Liver (tissue), 9 donors: ENCODE results near the gene TP53AIP1. TPM values are rescaled to one million over a fixed set of nuclear protein-coding genes. Genes with fewer than 3 reads are reported as not detected.

Experiments
- DNase-seq: peaks from one replicate; pipeline ENCODE4 v3.0.0-alpha.2; 2017; ENCODE audit warnings: low spot score
- H3K27ac ChIP-seq, 2 donors: one replicate each; pipeline ENCODE4 v1.7.0; 2013; ENCODE audit warnings: inconsistent platforms in 2 of 2, low read length in 2 of 2, control low read depth in 1 of 2, low read depth in 1 of 2, mild to moderate bottlenecking in 1 of 2
- H3K27me3 ChIP-seq, 4 donors: one replicate each; pipeline versions ENCODE4 v1.6.1 to v1.7.0; 2013; ENCODE audit warnings: low read length in 3 of 4, inconsistent platforms in 1 of 4, mild to moderate bottlenecking in 1 of 4, moderate library complexity in 1 of 4; ENCODE audit not compliant: control insufficient read depth in 4 of 4, insufficient read depth in 4 of 4
- H3K36me3 ChIP-seq, 4 donors: one replicate each; pipeline versions ENCODE4 v1.6.1 to v1.7.0; 2013; ENCODE audit warnings: low read length in 3 of 4, mild to moderate bottlenecking in 3 of 4, low read depth in 1 of 4, moderate library complexity in 1 of 4; ENCODE audit not compliant: control insufficient read depth in 4 of 4, insufficient read depth in 3 of 4
- H3K4me1 ChIP-seq, 4 donors: one replicate each; pipeline versions ENCODE4 v1.6.1 to v1.7.0; 2013; ENCODE audit warnings: low read length in 3 of 4, mild to moderate bottlenecking in 3 of 4, moderate library complexity in 1 of 4; ENCODE audit not compliant: control insufficient read depth in 4 of 4, insufficient read depth in 4 of 4
- H3K4me3 ChIP-seq, 3 donors: one replicate each; pipeline versions ENCODE4 v1.6.1 to v1.7.0; 2013; ENCODE audit warnings: low read length in 3 of 3, control low read depth in 1 of 3, low read depth in 1 of 3, mild to moderate bottlenecking in 1 of 3
- H3K9ac ChIP-seq, 2 donors: one replicate each; pipeline ENCODE4 v1.7.0; 2013; ENCODE audit warnings: low read length in 2 of 2, mild to moderate bottlenecking in 2 of 2, moderate library complexity in 2 of 2, control low read depth in 1 of 2, low read depth in 1 of 2
- H3K9me3 ChIP-seq, 4 donors: one replicate each; pipeline versions ENCODE4 v1.6.1 to v1.7.0; 2013; ENCODE audit warnings: low read length in 3 of 4; ENCODE audit not compliant: control insufficient read depth in 4 of 4
- FOXA1 ChIP-seq: IDR thresholded peaks from 2 replicates; pipeline ENCODE4 v1.6.1; 2016; ENCODE audit warnings: antibody characterized with exemption
- HNF4G ChIP-seq: IDR thresholded peaks from 2 replicates; pipeline ENCODE4 v1.6.1; 2016; ENCODE audit warnings: antibody characterized with exemption
- NR2F2 ChIP-seq: IDR thresholded peaks from 2 replicates; pipeline ENCODE4 v1.6.1; 2016; ENCODE audit warnings: antibody characterized with exemption
- RAD21 ChIP-seq, 2 donors: IDR thresholded peaks; 2 replicates each; pipeline ENCODE4 v1.6.1; 2016; ENCODE audit warnings: antibody characterized with exemption in 2 of 2, mild to moderate bottlenecking in 2 of 2
- RXRA ChIP-seq, 2 donors: IDR thresholded peaks; 2 replicates each; pipeline ENCODE4 v1.6.1; 2017 to 2018; ENCODE audit warnings: antibody characterized with exemption in 2 of 2, mild to moderate bottlenecking in 1 of 2
- SP1 ChIP-seq: IDR thresholded peaks from 2 replicates; pipeline ENCODE4 v1.6.1; 2018; ENCODE audit warnings: antibody characterized with exemption, mild to moderate bottlenecking
- WGBS: extraction: QIAGEN DNeasy Blood & Tissue Kit; methylation state at CpG from one replicate; pipeline ENCODE4 v1.1.7; 2013; 5-methylcytosine and 5-hydroxymethylcytosine counted together
- polyA plus RNA-seq, 2 donors: library from polyadenylated mRNA; stranded (reverse) in 1 of 2; unstranded in 1 of 2; fragments of 200-250 nt in 1 of 2; fragments of >200 nt in 1 of 2; fragmentation: Nextera tagmentation in 1 of 2; extraction: Ambion mirVana in 1 of 2; gene quantifications; one replicate each; pipeline versions ENCODE4 v1.2.1 to v1.2.3, GENCODE V29; 2013 to 2015
- total RNA-seq, 2 donors: library from RNA; depleted of rRNA; stranded (reverse); fragments of >200 nt; gene quantifications; one replicate each; pipeline ENCODE4 v1.2.3, GENCODE V29; 2014
- TF ChIP-seq, protein P1 (sequence below): IDR thresholded peaks from 2 replicates; pipeline ENCODE4 v1.6.1; 2016; ENCODE audit warnings: antibody characterized with exemption, mild to moderate bottlenecking
- TF ChIP-seq, protein P2 (sequence below): IDR thresholded peaks from 2 replicates; pipeline ENCODE4 v1.6.1; 2016; ENCODE audit warnings: antibody characterized with exemption
- TF ChIP-seq, protein P3 (sequence below): fragments of 150-350 bp; IDR thresholded peaks from 2 replicates; pipeline ENCODE4 v1.5.1; 2017; ENCODE audit warnings: improper control_type of control experiment, low read depth, low read length; ENCODE audit not compliant: missing input control
- TF ChIP-seq, protein P4 (sequence below): IDR thresholded peaks from 2 replicates; pipeline ENCODE4 v1.6.1; 2016; ENCODE audit warnings: antibody characterized with exemption
- donor health status: healthy.
- donor health status: healthy.
- donor health status: healthy.
- donor health status: healthy.
- donor health status: healthy.

TP53AIP1 gene
- total and polyA plus RNA-seq, 4 donors = 0.08 TPM; not detected in 3

DNA sequence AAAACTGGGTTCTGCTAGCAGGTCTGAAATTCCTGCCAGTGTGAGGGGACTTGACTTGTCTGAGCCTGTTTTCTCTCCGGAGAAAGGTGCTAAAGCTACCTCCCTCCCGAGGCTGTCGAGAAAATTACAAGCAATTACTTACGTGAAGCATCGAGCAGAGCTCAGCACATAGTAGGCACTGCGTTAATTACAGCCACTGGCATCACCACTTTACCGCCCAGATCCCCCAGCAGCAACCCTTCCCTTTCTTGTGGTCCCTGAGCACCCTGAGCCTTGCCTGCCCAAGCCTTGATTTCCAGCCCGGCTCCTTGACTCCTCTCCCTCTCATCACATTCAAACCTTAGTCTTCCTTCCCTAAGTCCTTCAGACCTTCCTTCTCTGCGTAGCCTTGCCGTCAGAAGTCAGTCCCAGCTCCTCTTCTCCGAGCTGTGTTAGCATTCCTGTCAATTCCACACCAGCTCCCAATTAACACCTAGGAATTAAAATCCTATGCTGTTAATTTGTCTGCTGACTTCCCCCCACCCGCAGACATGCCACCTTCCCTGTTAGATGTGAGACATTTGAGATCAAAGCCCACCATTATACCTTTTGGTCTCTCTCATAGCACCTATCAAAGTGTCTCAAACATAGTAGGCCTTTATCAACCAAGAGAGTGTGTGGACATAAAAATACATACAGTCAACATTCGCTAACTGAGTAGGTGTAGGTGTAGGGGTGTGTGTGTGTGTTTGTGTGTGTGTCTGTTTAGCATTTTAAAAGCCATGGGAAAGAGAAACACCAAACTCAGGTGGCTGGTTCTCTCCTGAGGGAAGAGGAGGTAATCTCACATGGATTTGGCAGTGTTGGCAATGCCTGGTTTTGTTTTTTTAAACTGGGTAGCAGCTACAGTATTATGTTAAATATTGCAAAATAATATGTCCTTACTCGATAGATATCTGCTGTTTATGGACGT, 54.4 kb downstream of the TP53AIP1 start:
- WGBS = 86% methylated on average over 15 of the region's 15 CpGs
- Histone ChIP-seq H3K36me3 (no peaks in the 10 kb centered on the region), H3K9me3 (no peaks in the 10 kb centered on the region), H3K4me3 (no peak overlapping the region), H3K4me1 (peaks cover 8 to 17% (median 9%) of the 10 kb centered on the region in 4 donors), H3K9ac (no peak overlapping the region), H3K27ac (no peak overlapping the region), H3K27me3 (no peaks in the 10 kb centered on the region)
- DNase-seq = no peak
- no peak for TF ChIP-seq SP1
- TF ChIP-seq, protein P1, sequence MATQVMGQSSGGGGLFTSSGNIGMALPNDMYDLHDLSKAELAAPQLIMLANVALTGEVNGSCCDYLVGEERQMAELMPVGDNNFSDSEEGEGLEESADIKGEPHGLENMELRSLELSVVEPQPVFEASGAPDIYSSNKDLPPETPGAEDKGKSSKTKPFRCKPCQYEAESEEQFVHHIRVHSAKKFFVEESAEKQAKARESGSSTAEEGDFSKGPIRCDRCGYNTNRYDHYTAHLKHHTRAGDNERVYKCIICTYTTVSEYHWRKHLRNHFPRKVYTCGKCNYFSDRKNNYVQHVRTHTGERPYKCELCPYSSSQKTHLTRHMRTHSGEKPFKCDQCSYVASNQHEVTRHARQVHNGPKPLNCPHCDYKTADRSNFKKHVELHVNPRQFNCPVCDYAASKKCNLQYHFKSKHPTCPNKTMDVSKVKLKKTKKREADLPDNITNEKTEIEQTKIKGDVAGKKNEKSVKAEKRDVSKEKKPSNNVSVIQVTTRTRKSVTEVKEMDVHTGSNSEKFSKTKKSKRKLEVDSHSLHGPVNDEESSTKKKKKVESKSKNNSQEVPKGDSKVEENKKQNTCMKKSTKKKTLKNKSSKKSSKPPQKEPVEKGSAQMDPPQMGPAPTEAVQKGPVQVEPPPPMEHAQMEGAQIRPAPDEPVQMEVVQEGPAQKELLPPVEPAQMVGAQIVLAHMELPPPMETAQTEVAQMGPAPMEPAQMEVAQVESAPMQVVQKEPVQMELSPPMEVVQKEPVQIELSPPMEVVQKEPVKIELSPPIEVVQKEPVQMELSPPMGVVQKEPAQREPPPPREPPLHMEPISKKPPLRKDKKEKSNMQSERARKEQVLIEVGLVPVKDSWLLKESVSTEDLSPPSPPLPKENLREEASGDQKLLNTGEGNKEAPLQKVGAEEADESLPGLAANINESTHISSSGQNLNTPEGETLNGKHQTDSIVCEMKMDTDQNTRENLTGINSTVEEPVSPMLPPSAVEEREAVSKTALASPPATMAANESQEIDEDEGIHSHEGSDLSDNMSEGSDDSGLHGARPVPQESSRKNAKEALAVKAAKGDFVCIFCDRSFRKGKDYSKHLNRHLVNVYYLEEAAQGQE = no peak
- TF ChIP-seq HNF4G = no peak
- TF ChIP-seq, protein P2, sequence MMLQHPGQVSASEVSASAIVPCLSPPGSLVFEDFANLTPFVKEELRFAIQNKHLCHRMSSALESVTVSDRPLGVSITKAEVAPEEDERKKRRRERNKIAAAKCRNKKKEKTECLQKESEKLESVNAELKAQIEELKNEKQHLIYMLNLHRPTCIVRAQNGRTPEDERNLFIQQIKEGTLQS = no peak
- no peak for TF ChIP-seq RXRA (IDR thresholded peaks at IDR 0.05)
- TF ChIP-seq FOXA1 = no peak

DNA sequence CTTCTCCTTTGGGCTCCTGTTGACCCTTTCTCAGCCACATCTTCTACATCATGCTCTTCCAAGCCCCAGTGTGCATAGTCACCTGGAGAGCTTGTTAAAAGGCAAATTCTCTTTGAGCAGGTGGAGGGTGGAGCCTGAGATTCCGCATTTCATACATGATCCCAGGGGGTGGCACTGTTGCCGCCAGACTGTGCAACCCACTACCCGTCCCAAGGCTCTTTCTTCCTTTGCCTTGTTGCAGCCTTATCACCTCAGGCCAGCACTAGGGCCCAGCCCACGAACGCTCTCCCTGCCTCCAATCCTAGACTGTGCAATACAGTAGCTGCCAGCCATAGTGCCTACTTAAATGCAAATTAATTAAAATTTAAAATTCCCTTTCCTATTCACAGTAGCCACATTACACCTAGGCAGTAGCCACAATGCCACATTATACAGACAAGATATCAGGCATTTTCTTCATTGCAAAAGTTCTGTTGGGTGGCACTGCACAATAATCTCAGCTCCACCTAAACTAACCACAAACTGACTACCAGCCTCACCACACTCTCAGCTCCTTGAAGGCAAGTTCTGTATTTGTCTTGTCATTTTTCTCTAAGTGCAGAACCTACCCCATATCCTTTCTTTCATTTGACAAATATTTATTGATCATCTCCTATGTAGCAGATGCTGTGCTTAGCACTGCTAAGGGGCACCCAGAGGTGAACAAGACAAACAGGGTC, 56.1 kb downstream of the TP53AIP1 start:
- no peaks in the 10 kb centered on the region for H3K27me3 ChIP-seq
- peaks cover 5 to 13% (median 8%) of the 10 kb centered on the region in 4 donors for H3K4me1 ChIP-seq
- TF ChIP-seq, protein P3, sequence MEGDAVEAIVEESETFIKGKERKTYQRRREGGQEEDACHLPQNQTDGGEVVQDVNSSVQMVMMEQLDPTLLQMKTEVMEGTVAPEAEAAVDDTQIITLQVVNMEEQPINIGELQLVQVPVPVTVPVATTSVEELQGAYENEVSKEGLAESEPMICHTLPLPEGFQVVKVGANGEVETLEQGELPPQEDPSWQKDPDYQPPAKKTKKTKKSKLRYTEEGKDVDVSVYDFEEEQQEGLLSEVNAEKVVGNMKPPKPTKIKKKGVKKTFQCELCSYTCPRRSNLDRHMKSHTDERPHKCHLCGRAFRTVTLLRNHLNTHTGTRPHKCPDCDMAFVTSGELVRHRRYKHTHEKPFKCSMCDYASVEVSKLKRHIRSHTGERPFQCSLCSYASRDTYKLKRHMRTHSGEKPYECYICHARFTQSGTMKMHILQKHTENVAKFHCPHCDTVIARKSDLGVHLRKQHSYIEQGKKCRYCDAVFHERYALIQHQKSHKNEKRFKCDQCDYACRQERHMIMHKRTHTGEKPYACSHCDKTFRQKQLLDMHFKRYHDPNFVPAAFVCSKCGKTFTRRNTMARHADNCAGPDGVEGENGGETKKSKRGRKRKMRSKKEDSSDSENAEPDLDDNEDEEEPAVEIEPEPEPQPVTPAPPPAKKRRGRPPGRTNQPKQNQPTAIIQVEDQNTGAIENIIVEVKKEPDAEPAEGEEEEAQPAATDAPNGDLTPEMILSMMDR = peak; percentile 11
- no peak for TF ChIP-seq HNF4G
- peak; percentile 50 to 56 for TF ChIP-seq RAD21 (IDR thresholded peaks at IDR 0.05)
- TF ChIP-seq, protein P4, sequence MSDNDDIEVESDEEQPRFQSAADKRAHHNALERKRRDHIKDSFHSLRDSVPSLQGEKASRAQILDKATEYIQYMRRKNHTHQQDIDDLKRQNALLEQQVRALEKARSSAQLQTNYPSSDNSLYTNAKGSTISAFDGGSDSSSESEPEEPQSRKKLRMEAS = no peak
- TF ChIP-seq FOXA1 = no peak
- no peak for TF ChIP-seq NR2F2
- no peak overlapping the region for H3K27ac ChIP-seq
- no peak overlapping the region for H3K4me3 ChIP-seq
- H3K9ac ChIP-seq = no peak overlapping the region
- no peaks in the 10 kb centered on the region for H3K9me3 ChIP-seq
- no peak for DNase-seq
- 56% methylated on average over 5 of the region's 5 CpGs for WGBS
- H3K36me3 ChIP-seq = no peaks in the 10 kb centered on the region

Other genes starting within 250 kb of the TP53AIP1 start
- 10 to 100 TPM in 1 of 2 donors, 1 to 10 TPM in 1; 5.9 to 18.1 TPM for gene FLI1, start 248.8 kb downstream of the TP53AIP1 start, total RNA-seq
- gene FLI1, start 248.8 kb downstream of the TP53AIP1 start, polyA plus RNA-seq = 1 to 10 TPM; 2.5 to 4.1 TPM
- under 1 TPM in 1 of 2 donors, not detected in 1; 0.23 TPM for gene KCNJ1, start 75.6 kb downstream of the TP53AIP1 start, total RNA-seq
- under 1 TPM in 1 of 2 donors, not detected in 1; 0.14 TPM for gene KCNJ1, start 75.6 kb downstream of the TP53AIP1 start, polyA plus RNA-seq
- gene KCNJ5, start 51.5 kb downstream of the TP53AIP1 start, total RNA-seq = under 1 TPM; 0.05 to 0.08 TPM
- under 1 TPM; 0.04 to 0.08 TPM for gene KCNJ5, start 51.5 kb downstream of the TP53AIP1 start, polyA plus RNA-seq
- gene ARHGAP32, start 249.5 kb upstream of the TP53AIP1 start, total RNA-seq = 10 to 100 TPM in 1 of 2 donors, 1 to 10 TPM in 1; 2.4 to 13.1 TPM
- gene ARHGAP32, start 249.5 kb upstream of the TP53AIP1 start, polyA plus RNA-seq = 1 to 10 TPM; 1.8 to 2.7 TPM